ENCODE measurements around the gene LRCOL1. TPM values are rescaled to one million over a fixed set of nuclear protein-coding genes. Genes with fewer than 3 reads are reported as not detected.

The LRCOL1 gene
- total RNA-seq, 2 donors from 2014 or later = not detected

GRCh38 chr12:132593938-132594358, 16.4 kb downstream of the LRCOL1 start:
- Histone ChIP-seq H3K27ac (no peak overlapping the region), H3K4me3 (peak overlapping the region; percentile 9 to 22), H3K36me3 (no peaks in the 10 kb centered on the region), H3K27me3 (no peaks in the 10 kb centered on the region), H3K4me1 (peaks cover 0 to 9% of the 10 kb centered on the region in 2 donors), H3K9me3 (peaks cover 0 to 1% of the 10 kb centered on the region in 2 donors)
- TF ChIP-seq CTCF (IDR thresholded peaks at IDR 0.05) = no peak
- peak; percentile 79 for DNase-seq (ENCODE audit: low spot score)

- H3K4me1 ChIP-seq = peaks cover 0 to 9% of the 10 kb centered on the region in 2 donors
- no peak overlapping the region for H3K27ac ChIP-seq
- TF ChIP-seq CTCF (IDR thresholded peaks at IDR 0.05) = no peak
- H3K27me3 ChIP-seq = no peaks in the 10 kb centered on the region
- no peaks in the 10 kb centered on the region for H3K36me3 ChIP-seq
- no peak for DNase-seq (ENCODE audit: low spot score)
- H3K4me3 ChIP-seq = peak overlapping the region; percentile 9 to 22
- H3K9me3 ChIP-seq = peaks cover 0 to 6% of the 10 kb centered on the region in 2 donors
Measured at GRCh38 chr12:132593521-132593920, 16.9 kb downstream of the LRCOL1 start.

- DNase-seq (ENCODE audit: low spot score) = no peak
- H3K27ac ChIP-seq = no peak overlapping the region
- peaks cover 0 to 9% of the 10 kb centered on the region in 2 donors for H3K4me1 ChIP-seq
- TF ChIP-seq CTCF (IDR thresholded peaks at IDR 0.05) = no peak
- H3K4me3 ChIP-seq = no peak overlapping the region
- H3K9me3 ChIP-seq = peaks cover 0 to 8% of the 10 kb centered on the region in 2 donors
- no peaks in the 10 kb centered on the region for H3K27me3 ChIP-seq
- no peaks in the 10 kb centered on the region for H3K36me3 ChIP-seq
Measured at GRCh38 chr12:132593071-132593470, 17.3 kb downstream of the LRCOL1 start.

GRCh38 chr12:132592282-132592970, 18.0 kb downstream of the LRCOL1 start:
- Histone ChIP-seq H3K4me3 (no peak overlapping the region), H3K27me3 (no peaks in the 10 kb centered on the region), H3K9me3 (peaks cover 0 to 8% of the 10 kb centered on the region in 2 donors), H3K36me3 (no peaks in the 10 kb centered on the region), H3K27ac (no peak overlapping the region), H3K4me1 (peaks cover 0 to 6% of the 10 kb centered on the region in 2 donors)
- DNase-seq (ENCODE audit: low spot score) = no peak
- TF ChIP-seq CTCF (IDR thresholded peaks at IDR 0.05) = no peak

DNA sequence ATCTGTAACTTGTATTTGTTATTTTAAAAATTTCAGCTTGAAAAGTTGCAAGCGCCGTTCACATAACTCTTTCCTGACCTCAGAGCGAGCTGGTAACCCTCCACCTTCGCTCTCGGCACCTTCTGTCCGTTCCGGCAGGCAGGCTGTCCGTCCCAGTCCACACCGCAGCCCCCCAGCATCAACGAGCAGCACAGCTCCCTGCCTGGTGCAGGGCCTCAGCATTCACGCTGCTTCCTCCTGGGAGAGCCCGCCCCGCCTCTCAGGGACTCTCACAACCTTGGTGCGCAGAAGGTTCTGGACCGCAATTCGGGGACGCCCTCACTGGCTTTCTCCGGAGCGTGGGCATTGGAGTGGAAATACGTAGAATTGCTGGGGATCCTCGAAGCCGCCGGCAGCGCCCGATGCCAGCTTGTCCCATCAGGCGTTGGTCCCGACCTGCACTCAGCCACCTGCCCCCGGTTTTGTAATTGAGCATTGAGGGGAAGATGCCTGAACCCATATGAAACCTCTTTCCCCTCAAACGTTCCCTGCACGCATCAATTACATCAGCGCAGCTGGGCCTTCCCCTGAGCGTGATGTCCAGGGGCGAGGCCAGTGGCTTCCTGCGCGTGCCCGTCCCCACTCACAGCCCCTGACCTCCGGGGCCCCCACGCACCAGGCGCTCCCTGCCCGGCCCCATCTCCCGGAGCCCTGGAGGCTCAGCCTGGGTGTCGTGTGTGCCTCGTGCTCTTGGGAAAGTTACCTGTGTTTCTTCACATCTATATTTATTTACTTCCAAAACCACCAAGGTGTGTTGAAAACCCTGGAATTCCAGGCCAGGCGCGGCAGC, 19.1 kb downstream of the LRCOL1 start:
- Histone ChIP-seq H3K27ac (no peak overlapping the region), H3K4me3 (no peak overlapping the region), H3K9me3 (peaks cover 0 to 8% of the 10 kb centered on the region in 2 donors), H3K4me1 (peaks cover 0 to 5% of the 10 kb centered on the region in 2 donors), H3K36me3 (no peaks in the 10 kb centered on the region), H3K27me3 (no peaks in the 10 kb centered on the region)
- DNase-seq (ENCODE audit: low spot score) = no peak
- TF ChIP-seq CTCF (IDR thresholded peaks at IDR 0.05) = no peak
